SHP77 treated with DMSO at 0.1 percent for 48 hours (cell line): ENCODE data around the gene RAPGEF6.
"Not testable (repeated sequence)": the region's sequence is repeated elsewhere in the genome, so short reads cannot be mapped to it uniquely, and the experiment has no call there.

Source experiments
- DNase-seq: peaks from one replicate; lab custom pipeline; 2025; lab: John Stamatoyannopoulos, UW

The RAPGEF6 gene

GRCh38 chr5:131634996-131635683 lies at the start of gene RAPGEF6:
Gene RAPGEF6, minus strand, starts transcription at chr5:131635229. Its CDS starts 199 bp downstream, at chr5:131635030.
- peak; percentile 99 for DNase-seq

GRCh38 chr5:131684595-131684994 lies 49.6 kb upstream of the RAPGEF6 start:
- no peak for DNase-seq

GRCh38 chr5:131684051-131684450 lies 49.0 kb upstream of the RAPGEF6 start:
- no peak for DNase-seq

- no peak for DNase-seq
Measured at GRCh38 chr5:131682826-131683225, 47.8 kb upstream of the RAPGEF6 start.

- DNase-seq: no peak
Measured at GRCh38 chr5:131682175-131682574, 47.1 kb upstream of the RAPGEF6 start.

GRCh38 chr5:131679911-131680310 lies 44.9 kb upstream of the RAPGEF6 start:
- DNase-seq: no peak

- not testable (repeated sequence) for DNase-seq
Measured at GRCh38 chr5:131678273-131678672, 43.2 kb upstream of the RAPGEF6 start.

GRCh38 chr5:131677115-131677514 lies 42.1 kb upstream of the RAPGEF6 start:
- no peak for DNase-seq

- DNase-seq: no peak
Measured at GRCh38 chr5:131672776-131673175, 37.7 kb upstream of the RAPGEF6 start.

- no peak for DNase-seq
Measured at GRCh38 chr5:131671994-131672655, 37.1 kb upstream of the RAPGEF6 start.

- no peak for DNase-seq
Measured at GRCh38 chr5:131671409-131671808, 36.4 kb upstream of the RAPGEF6 start.

- no peak for DNase-seq
Measured at GRCh38 chr5:131664929-131665328, 29.9 kb upstream of the RAPGEF6 start.

- no peak for DNase-seq
Measured at GRCh38 chr5:131661933-131662332, 26.9 kb upstream of the RAPGEF6 start.

- DNase-seq: no peak
Measured at GRCh38 chr5:131659841-131660240, 24.8 kb upstream of the RAPGEF6 start.

- no peak for DNase-seq
Measured at GRCh38 chr5:131659290-131659689, 24.3 kb upstream of the RAPGEF6 start.

GRCh38 chr5:131654776-131655175 lies 19.7 kb upstream of the RAPGEF6 start:
- DNase-seq: no peak

GRCh38 chr5:131654309-131654708 lies 19.3 kb upstream of the RAPGEF6 start:
- no peak for DNase-seq

GRCh38 chr5:131649161-131649560 lies 14.1 kb upstream of the RAPGEF6 start:
- no peak for DNase-seq

- DNase-seq: no peak
Measured at GRCh38 chr5:131647048-131647769, 12.2 kb upstream of the RAPGEF6 start.

- no peak for DNase-seq
Measured at GRCh38 chr5:131644822-131645221, 9.8 kb upstream of the RAPGEF6 start.

GRCh38 chr5:131644370-131644769 lies 9.3 kb upstream of the RAPGEF6 start:
- no peak for DNase-seq

GRCh38 chr5:131641494-131641893 lies 6.5 kb upstream of the RAPGEF6 start:
- DNase-seq: no peak
